ELF-1 (cell line): ENCODE data around the gene MTRFR.

ENCODE experiments used
- DNase-seq: peaks from one replicate; pipeline ENCODE4 v3.0.0-alpha.2; 2016; ENCODE audit warnings: low read depth, low spot score

The MTRFR gene

DNA sequence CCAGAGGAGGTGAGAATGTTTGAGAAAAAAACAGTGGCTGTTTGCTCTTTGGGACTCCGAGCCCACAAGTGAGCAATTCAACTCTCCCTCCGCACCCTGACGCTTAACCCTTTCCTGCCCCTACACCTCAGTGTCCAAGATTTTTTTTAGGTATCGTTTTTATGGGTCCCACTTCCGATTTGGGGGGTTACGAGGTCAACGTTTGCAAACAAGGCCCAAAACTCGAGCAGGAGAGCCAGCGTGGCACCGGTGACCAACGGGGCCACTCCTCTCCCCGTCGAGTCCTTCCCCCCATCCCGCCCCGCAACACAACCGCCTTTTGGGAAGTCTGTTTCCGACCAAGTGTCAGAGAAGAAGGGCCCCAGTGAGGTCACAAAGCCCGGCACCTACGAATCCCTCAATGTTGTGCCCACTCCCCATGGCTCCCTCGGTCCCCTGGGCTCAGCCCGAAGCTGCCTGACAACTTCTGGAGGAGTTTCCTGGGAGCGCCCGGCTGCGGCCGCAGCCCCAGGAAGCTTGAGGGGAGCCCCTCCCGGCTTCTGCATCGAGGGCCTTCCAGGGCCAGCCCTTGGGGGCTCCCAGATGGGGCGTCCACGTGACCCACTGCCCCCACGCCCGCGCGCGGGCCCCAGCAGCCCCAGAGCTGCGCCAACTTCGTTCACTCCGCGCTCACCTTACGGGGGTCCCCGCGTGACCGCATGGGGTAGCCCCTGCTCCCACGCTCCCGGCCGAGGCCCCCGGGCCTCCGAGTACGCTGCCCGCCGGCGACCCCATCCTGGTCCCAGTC is 37.2 kb downstream of the MTRFR start:
- DNase-seq = peak; percentile 40

- no peak for DNase-seq
Observed at GRCh38 chr12:123271001-123271668, 37.9 kb downstream of the MTRFR start.

DNA sequence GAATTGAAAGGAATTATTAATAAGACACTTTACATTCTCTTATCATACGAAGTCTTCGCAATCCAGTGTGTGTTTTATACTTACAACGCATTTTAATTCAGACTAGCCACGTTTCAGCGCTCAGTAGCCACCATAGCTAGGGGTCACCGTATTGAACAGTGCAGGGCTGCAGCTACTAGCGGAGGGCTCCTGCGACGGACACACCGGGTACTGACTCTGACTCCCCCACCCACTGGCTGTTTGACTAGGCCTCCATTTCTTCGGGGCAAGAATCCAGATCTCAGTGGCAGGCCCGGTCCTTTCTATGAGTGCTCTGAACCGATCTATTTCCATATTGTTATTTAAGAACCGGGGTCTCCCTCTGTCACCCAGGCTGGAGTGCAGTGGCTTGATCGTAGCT is 39.9 kb downstream of the MTRFR start:
- no peak for DNase-seq

- DNase-seq = no peak
Observed at GRCh38 chr12:123278101-123278627, 44.9 kb downstream of the MTRFR start.

- DNase-seq = no peak
Observed at GRCh38 chr12:123280971-123281370, 47.7 kb downstream of the MTRFR start.

DNA sequence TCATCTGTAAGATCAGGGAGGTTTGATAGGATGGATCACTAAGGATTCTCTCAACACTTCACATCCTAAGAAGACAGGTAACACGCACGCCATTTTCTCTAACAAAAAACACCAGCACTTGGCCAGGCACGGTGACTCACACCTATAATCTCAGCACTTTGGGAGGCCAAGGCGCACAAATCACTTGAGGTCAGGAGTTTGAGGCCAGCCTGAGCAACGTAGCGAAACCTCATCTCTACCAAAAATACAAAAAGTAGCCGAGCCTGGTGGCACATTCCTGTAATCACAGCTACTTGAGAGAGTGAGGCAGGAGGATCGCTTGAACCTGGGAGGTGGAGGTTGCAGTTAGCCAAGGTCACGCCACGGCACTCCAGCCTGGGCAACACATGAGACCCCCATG is 48.9 kb downstream of the MTRFR start:
- no peak for DNase-seq

DNA sequence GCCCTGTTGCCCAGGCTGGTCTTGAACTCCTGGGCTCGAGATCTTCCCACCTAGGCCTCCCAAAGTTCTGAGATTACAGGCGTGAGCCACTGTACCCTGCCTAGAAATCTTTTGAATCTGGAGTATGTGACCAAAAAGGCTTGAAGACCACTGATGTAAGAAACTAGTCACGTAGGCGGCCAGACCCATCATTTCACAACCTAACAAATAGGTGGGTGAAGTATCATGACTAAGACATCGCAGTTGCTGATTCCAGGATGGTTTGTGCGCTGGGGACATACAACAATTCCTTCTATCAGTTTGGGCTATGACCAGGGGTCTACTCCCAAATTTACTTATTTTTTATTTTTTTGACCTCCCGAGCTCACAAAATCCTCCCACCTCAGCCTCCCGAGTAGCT is 50.2 kb downstream of the MTRFR start:
- no peak for DNase-seq

GRCh38 chr12:123284669-123285068 is 51.4 kb downstream of the MTRFR start:
- DNase-seq = no peak

- peak; percentile 21 for DNase-seq
Observed at GRCh38 chr12:123286652-123287373, 53.6 kb downstream of the MTRFR start.

DNA sequence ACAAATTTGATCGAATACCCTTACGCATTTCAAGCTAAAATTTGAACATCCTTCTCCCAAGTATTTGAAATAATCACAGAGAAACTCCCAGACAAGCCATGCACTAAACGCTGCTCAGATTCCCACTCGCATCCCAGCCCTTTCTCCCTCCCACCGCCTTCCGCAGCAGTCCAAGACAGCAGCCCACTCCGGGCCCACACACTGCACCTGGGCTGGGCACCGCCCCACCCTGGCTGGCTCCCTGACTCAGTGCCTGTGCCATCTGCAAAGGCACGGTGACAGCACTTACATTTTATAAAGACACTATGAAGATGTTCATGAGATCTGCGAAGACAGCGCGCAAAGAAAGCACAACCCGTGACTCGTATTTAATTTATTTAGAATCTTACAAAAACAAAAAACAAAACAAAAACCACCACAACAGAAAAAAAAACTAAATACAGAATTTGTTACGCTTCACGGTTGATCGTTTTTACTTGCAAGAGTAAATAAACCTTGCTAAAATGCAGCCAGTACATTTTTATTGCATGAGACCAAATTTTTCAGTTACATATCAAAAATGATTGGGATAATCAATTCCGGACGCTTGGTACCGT is 55.6 kb downstream of the MTRFR start:
- DNase-seq = no peak

DNA sequence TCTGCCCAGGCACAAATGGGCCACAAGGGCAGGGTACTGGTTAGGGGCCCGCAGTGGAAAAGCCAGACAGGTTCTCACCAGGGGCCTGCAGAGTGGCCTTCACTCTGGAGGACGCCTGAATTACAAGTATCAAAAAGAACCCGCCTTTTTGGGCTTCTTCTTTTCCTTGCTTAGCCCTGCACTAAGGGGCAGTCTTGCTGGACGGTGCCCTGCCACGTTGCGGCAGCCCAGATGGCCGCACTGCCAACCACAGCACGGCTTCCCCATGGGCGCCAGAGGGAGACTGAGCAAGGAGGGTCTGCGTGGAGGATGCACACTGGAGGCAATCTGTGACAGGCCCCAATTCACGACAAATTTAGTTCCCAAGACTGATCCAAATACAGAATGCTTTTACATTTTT is 56.7 kb downstream of the MTRFR start:
- no peak for DNase-seq

DNA sequence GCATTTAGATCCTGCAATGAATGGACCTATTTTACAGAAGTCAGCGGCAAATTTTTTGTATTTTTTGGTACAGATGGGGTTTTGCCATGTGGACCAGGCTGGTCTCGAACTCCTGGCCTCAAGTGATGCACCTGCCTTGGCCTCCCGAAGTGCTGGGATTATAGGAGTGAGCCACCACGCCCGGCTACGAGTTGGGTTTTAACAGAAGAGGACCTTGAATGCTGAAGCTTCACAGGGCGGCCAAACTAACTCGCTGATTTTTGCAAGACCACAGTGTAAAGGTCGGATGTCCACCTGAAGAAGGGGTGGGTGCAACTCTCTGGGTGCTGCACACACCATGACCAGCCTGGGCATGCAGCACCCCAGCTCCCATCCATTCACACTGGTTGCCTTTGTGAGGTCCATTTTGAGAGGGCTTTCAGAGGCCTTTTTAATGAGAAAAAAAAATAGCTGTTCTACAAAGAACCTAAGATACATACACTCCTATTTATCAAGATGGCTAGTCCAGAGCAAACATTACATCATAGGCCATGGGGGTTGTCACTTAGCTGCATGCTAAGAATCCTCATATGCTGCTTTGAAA is 60.0 kb downstream of the MTRFR start:
- DNase-seq = no peak

GRCh38 chr12:123305136-123305535 is 71.9 kb downstream of the MTRFR start:
- no peak for DNase-seq

DNA sequence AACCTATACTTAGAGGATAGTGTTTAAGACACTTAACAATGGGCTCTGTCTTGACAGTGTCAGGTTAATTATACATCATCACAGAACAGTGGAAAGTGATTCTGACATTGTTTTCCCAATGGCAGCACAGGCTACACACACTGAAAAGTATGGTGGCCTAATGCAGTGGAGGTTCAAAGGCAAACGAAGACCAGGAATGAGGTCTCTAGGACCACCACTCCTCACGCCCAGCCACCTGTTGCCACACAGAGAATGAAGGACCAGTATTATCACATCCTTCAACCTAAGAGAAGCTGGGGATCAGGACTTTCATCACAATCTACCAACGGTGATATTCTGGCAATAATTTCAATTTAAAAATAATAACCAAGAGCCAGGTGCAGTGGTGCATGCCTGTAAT is 73.0 kb downstream of the MTRFR start:
- DNase-seq = no peak
